HEK293 (cell line): Measurements from ENCODE around the gene FGD1.
A peak's percentile ranks its signal among the peaks of the same experiment; 100 is the strongest.

ENCODE experiments used
- BCL11B ChIP-seq: fragments of 450-650 bp; formaldehyde crosslinking; IDR thresholded peaks from 2 replicates; pipeline ENCODE4 v1.5.1; 2016; ENCODE audit warnings: low read depth, missing biosample characterization, missing genetic modification characterization
- CTCF ChIP-seq: fragments of 450-650 bp; formaldehyde crosslinking; IDR thresholded peaks from 2 replicates; pipeline ENCODE4 v1.5.1; 2016; ENCODE audit warnings: missing biosample characterization, missing genetic modification characterization
- GLI2 ChIP-seq: fragments of 450-650 bp; formaldehyde crosslinking; IDR thresholded peaks from 2 replicates; pipeline ENCODE4; 2017; ENCODE audit warnings: missing biosample characterization, missing genetic modification characterization, low read depth, borderline replicate concordance
- GLI4 ChIP-seq: fragments of 450-650 bp; formaldehyde crosslinking; IDR thresholded peaks from 2 replicates; pipeline ENCODE4 v1.5.1; 2016; ENCODE audit warnings: missing biosample characterization, missing genetic modification characterization
- KLF10 ChIP-seq: fragments of 450-650 bp; IDR thresholded peaks from 2 replicates; pipeline ENCODE4 v1.5.1; 2018; ENCODE audit warnings: missing biosample characterization, mild to moderate bottlenecking, missing genetic modification characterization
- MEIS1 ChIP-seq: sonication (generic); formaldehyde crosslinking; IDR thresholded peaks from 2 replicates; pipeline ENCODE4 v1.8.1; 2022; ENCODE audit warnings: missing genetic modification reagents, mild to moderate bottlenecking, borderline replicate concordance
- PRDM1 ChIP-seq: fragments of 450-650 bp; formaldehyde crosslinking; IDR thresholded peaks from 2 replicates; pipeline ENCODE4; 2016; ENCODE audit warnings: missing biosample characterization, missing genetic modification characterization
- SALL2 ChIP-seq: fragments of 450-650 bp; formaldehyde crosslinking; IDR thresholded peaks from 2 replicates; pipeline ENCODE4 v1.5.0; 2017; ENCODE audit warnings: missing biosample characterization, mild to moderate bottlenecking, missing genetic modification characterization, borderline replicate concordance
- ZBTB11 ChIP-seq: fragments of 450-650 bp; formaldehyde crosslinking; conservative IDR thresholded peaks from 2 replicates; pipeline ENCODE4 v1.5.1; 2016; ENCODE audit warnings: low read depth, missing biosample characterization, missing genetic modification characterization
- ZBTB26 ChIP-seq: fragments of 450-650 bp; formaldehyde crosslinking; optimal IDR thresholded peaks from 2 replicates; pipeline ENCODE3; 2016; ENCODE audit warnings: missing biosample characterization, mild to moderate bottlenecking, missing genetic modification characterization
- ZFP37 ChIP-seq: fragments of 450-650 bp; formaldehyde crosslinking; IDR thresholded peaks from 2 replicates; pipeline ENCODE4 v1.5.1; 2016; ENCODE audit warnings: missing biosample characterization, missing genetic modification characterization
- ZNF2 ChIP-seq: fragments of 450-650 bp; formaldehyde crosslinking; IDR thresholded peaks from 2 replicates; pipeline ENCODE4 v1.5.1; 2016; ENCODE audit warnings: missing biosample characterization, missing genetic modification characterization
- ZNF311 ChIP-seq: fragments of 450-650 bp; formaldehyde crosslinking; IDR thresholded peaks from 2 replicates; pipeline ENCODE4 v1.5.1; 2017; ENCODE audit warnings: missing biosample characterization, missing genetic modification characterization, borderline replicate concordance
- ZNF37A ChIP-seq: fragments of 450-650 bp; IDR thresholded peaks from 2 replicates; pipeline ENCODE4 v1.5.1; 2018; ENCODE audit warnings: missing biosample characterization, missing genetic modification characterization
- ZNF394 ChIP-seq: fragments of 450-650 bp; formaldehyde crosslinking; IDR thresholded peaks from 2 replicates; pipeline ENCODE4 v1.5.1; 2016; ENCODE audit warnings: missing biosample characterization, missing genetic modification characterization, mild to moderate bottlenecking, moderate library complexity, borderline replicate concordance
- ZNF398 ChIP-seq: fragments of 450-650 bp; formaldehyde crosslinking; IDR thresholded peaks from 2 replicates; pipeline ENCODE4 v1.5.1; 2017; ENCODE audit warnings: missing biosample characterization, missing genetic modification characterization
- ZNF518A ChIP-seq: fragments of 450-650 bp; formaldehyde crosslinking; conservative IDR thresholded peaks from 2 replicates; pipeline ENCODE4 v1.5.1; 2016; ENCODE audit warnings: low read depth, missing biosample characterization, missing genetic modification characterization
- ZNF560 ChIP-seq: fragments of 450-650 bp; formaldehyde crosslinking; IDR thresholded peaks from 2 replicates; pipeline ENCODE4 v1.5.1; 2017; ENCODE audit warnings: missing biosample characterization, missing genetic modification characterization, borderline replicate concordance
- ZNF626 ChIP-seq: fragments of 450-650 bp; sonication (Bioruptor Pico); formaldehyde crosslinking; IDR thresholded peaks from 2 replicates; pipeline ENCODE4 v1.5.1; 2018; ENCODE audit warnings: missing biosample characterization, missing genetic modification characterization, inconsistent platforms
- ZNF654 ChIP-seq: fragments of 450-650 bp; formaldehyde crosslinking; IDR thresholded peaks from 2 replicates; pipeline ENCODE4 v1.5.1; 2016; ENCODE audit warnings: low read depth, missing biosample characterization, missing genetic modification characterization
- ZNF660 ChIP-seq: fragments of 450-650 bp; IDR thresholded peaks from 2 replicates; pipeline ENCODE4 v1.5.1; 2018; ENCODE audit warnings: missing biosample characterization, mild to moderate bottlenecking, missing genetic modification characterization
- ZNF704 ChIP-seq: fragments of 450-650 bp; formaldehyde crosslinking; IDR thresholded peaks from 2 replicates; pipeline ENCODE4 v1.5.1; 2016; ENCODE audit warnings: missing biosample characterization, missing genetic modification characterization
- ZNF777 ChIP-seq: fragments of 450-650 bp; formaldehyde crosslinking; IDR thresholded peaks from 2 replicates; pipeline ENCODE4 v1.5.1; 2017; ENCODE audit warnings: missing biosample characterization, missing genetic modification characterization, borderline replicate concordance
- ZNF830 ChIP-seq: fragments of 450-650 bp; IDR thresholded peaks from 2 replicates; pipeline ENCODE4 v1.5.0; 2018; ENCODE audit warnings: missing biosample characterization, missing genetic modification characterization, low read depth, mild to moderate bottlenecking, moderate library complexity

FGD1 gene

GRCh38 chrX:54439960-54440871, 55.8 kb downstream of the FGD1 start, which contains the start of gene TSR2 (continued):
- TF ChIP-seq ZNF518A (tag by site-specific recombination) (peak; percentile 63), ZNF704 (no peak), SALL2 (tag by site-specific recombination) (no peak), ZNF660 (tag by site-specific recombination) (no peak; the same call in 1 of the 2 replicates), BCL11B (tag by site-specific recombination) (no peak), PRDM1 (tag by site-specific recombination) (no peak), ZNF830 (no peak), ZNF626 (no peak), ZNF777 (tag by site-specific recombination) (no peak), ZNF398 (tag by site-specific recombination) (no peak), ZNF37A (no peak), ZNF394 (tag by site-specific recombination) (peak; percentile 70; the same call in 1 of the 2 replicates), ZNF560 (tag by site-specific recombination) (no peak), ZNF311 (tag by site-specific recombination) (no peak), ZBTB11 (peak; percentile 76), GLI2 (tag by site-specific recombination) (no peak), ZNF654 (peak; percentile 39), GLI4 (tag by site-specific recombination) (no peak), CTCF (tag by site-specific recombination) (no peak), ZNF2 (no peak), ZBTB26 (tag by site-specific recombination) (peak; percentile 55), KLF10 (tag by site-specific recombination) (no peak), MEIS1 (no peak), ZFP37 (tag by site-specific recombination) (no peak)
